ENCODE results near the gene HDAC11.

DNA sequence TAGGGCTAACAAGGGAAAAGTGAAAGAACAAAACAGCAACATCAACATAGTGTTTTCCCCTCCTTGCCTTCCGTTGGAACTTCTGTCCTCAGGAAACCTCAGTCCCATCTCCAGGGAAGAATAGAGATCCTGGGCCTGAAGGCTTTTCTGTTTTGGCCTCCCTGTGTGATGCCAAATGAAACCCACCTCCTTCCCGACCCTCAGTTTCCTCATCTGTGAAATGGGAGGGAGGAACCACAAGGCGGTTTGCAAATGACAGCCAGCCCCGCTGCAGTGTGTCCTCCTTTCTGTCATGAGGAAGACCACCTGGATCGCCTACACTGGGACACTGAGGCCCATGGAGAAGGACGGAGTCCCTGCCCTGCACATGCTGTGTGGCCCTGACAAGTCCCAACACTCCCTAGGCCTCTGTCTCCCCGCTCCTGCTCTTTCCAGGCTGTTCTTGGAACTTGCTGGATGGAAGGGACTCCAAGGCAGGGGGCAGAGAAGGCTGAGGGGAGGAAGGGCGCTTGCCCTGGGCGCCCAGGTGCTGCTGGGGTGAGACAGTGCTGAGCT lies 40.3 kb downstream of the HDAC11 start:
- TF ChIP-seq, protein P1, sequence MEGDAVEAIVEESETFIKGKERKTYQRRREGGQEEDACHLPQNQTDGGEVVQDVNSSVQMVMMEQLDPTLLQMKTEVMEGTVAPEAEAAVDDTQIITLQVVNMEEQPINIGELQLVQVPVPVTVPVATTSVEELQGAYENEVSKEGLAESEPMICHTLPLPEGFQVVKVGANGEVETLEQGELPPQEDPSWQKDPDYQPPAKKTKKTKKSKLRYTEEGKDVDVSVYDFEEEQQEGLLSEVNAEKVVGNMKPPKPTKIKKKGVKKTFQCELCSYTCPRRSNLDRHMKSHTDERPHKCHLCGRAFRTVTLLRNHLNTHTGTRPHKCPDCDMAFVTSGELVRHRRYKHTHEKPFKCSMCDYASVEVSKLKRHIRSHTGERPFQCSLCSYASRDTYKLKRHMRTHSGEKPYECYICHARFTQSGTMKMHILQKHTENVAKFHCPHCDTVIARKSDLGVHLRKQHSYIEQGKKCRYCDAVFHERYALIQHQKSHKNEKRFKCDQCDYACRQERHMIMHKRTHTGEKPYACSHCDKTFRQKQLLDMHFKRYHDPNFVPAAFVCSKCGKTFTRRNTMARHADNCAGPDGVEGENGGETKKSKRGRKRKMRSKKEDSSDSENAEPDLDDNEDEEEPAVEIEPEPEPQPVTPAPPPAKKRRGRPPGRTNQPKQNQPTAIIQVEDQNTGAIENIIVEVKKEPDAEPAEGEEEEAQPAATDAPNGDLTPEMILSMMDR (IDR thresholded peaks at IDR 0.05), result no peak
- no peak for TF ChIP-seq POLR2A (IDR thresholded peaks at IDR 0.05)
